Right hindlimb (tissue), 1 donor: Measurements from ENCODE around the gene COG1.

Experiments used
- DNase-seq: peaks from one replicate; pipeline ENCODE4 v3.0.0-alpha.2; 2018

Gene COG1

DNA sequence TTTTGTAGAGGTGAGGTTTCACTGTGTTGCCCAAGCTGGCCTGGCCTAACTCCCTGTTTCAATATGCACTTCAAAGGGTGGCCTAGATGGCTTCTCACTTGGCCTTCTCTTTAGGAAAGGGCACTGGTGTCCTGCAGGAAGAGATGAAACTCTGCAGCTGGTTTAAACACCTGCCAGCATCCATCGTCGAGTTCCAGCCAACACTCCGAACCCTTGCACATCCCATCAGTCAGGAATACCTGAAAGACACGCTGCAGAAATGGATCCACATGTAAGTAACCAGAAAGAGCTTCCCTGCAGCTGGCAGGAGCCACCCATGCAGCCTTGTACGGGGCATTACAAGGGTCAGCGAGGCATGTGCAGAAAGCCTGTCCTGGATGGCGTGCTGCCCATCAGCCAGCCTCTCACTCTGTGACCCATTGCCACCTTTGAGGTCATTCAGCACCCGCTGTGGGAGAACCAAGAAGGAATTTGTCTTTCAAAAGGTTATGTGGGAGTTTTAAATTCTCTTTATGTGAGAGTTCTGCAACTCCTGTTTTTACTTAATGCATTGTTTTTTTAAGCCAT lies 7.0 kb downstream of the COG1 start:
- no peak for DNase-seq

DNA sequence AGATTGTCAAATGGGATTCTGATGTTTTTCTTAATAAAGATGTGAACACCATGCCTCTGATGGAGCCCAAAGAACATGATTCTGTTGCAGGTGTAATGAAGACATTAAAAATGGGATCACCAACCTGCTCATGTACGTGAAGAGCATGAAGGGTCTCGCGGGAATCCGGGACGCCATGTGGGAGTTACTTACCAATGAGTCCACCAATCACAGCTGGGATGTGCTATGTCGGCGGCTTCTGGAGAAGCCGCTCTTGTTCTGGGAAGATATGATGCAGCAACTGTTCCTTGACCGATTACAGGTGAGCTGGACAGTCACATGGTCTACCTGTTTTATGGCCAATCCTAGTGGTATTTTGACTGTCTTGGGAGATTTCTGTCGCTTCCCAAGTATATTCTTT lies 7.6 kb downstream of the COG1 start:
- DNase-seq = no peak

DNA sequence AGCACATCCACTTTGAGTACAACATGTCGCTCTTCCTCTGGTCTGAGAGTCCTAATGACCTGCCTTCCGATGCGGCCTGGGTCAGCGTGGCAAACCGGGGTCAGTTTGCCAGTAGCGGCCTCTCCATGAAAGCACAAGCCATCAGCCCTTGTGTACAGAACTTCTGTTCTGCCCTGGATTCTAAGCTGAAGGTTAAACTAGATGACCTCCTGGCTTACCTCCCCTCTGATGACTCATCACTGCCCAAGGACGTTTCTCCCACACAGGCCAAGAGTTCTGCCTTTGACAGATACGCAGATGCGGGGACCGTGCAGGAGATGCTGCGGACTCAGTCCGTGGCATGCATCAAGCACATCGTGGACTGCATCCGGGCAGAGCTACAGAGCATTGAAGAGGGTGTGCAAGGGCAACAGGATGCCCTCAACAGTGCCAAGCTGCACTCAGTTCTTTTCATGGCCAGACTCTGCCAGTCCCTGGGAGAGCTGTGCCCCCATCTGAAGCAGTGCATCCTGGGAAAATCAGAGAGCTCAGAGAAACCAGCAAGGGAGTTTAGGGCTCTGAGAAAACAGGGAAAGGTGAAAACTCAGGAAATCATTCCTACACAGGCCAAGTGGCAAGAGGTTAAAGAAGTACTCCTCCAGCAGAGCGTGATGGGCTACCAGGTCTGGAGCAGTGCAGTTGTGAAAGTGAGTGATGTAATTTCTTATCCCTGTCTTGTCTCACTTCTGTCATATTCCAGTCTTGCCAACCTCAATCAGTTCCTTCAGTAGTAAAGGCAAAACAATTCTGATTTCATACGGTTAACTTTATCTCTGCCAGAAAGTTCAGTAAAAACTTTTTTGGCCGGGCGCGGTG lies 8.6 kb downstream of the COG1 start:
- no peak for DNase-seq

DNA sequence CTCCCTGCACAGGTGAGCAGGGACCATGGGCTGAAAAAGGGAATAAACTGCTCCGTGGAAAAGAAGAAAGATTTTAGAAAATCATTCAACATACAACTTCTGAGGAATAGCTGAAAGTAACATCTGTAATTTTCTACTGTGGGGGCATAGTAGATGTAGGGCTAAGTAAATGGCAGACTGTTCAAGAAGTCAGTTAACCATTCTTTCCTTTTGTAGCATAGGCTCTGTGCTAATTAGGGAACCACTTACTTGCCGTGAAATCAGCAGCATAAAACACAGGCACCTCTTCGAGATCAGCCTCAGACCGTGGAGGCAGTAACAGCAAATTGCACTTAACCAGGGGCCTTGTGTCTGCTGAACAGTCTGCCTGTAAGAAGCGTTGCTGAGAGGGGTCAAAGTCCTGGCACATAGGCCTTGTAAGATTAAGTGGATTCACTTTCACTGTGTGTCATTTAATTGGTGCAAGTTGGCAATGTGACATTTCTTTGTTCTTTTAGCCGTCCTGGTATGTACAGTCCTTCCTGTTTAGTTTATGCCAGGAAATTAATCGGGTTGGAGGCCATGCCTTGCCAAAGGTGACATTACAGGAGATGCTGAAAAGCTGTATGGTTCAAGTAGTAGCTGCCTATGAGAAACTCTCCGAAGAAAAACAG lies 10.4 kb downstream of the COG1 start:
- no peak for DNase-seq

DNA sequence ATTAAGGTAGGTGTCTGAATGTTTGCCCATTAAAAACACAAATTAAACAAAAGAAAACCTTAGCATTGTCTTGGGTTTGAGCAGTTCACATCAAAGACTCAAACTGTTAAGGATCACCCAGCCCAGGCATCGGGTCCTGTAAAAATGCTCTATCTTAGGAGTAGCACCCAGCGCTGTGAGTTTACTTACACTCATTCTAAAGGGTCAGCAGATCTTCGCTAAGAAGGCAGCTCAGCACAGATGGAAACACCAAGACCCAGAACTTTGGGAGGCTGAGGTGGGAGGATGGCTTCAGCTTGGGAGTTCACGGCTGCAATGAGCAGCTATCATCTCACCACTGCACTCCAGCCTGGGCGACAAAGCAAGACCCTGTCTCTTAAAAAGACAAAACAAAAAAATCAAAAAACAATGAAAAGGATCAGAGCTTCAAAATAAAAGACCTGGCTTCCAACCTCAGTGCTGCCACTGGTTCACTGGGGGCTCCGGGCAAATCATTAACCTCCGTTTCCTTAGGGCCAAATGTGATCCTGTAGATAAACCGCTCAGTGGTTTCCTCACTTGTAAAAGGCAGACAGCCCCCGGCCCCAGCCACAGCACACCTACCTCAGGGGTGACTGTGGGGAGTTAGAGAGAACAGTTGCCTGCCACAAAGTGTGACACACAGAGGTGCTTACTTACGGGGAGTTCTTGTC lies 11.1 kb downstream of the COG1 start:
- DNase-seq = no peak

DNA sequence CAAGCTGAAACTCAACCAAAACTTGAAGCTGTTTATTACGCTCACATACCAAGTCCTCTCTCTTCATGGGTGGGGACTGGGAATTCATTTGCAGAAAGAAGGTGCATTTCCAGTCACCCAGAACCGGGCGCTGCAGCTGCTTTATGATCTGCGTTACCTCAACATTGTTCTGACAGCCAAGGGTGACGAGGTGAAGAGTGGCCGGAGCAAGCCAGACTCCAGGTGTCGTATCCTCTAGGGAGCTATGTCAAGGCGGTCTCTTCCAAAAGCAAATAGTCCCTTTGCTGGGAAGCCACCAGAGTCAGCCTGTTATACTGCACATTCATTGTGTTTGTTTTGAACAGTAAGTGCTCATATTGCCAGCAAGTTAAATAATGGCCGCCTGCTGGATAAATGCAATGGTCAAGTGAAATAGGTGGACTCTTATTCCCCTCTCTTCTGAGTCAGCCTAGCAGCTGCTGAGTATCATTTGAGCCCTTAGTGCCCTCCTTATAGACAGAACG lies 12.7 kb downstream of the COG1 start:
- DNase-seq = no peak

DNA sequence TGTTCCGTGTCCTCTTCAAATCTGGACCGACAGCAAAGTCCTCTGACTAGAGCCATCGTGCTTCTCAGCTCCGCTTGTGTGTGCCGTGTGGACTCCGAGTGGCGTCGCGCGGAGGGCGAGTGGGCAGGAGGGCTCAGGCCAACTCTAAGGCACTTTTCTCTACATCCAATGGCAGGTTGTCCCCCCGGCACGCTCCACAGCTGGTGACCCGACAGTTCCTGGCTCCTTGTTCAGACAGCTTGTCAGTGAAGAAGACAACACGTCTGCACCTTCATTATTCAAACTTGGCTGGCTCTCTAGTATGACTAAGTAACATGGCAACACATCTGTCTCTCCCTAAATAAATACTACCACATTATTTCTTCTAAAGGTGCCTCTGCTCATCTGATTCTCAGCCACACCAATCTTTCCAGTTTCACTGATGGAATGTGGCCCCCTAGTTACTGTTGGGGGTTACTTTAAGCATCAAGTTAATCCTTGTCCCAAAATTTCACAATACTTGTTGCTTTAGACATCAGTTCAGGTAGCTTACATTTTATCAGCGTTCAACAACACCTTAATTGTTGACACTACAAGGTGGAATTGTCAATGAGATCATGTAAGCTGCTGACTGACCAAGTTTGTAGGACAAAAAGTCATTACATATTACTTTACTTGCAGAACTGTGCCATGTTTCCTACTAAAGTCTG lies 15.4 kb downstream of the COG1 start:
- DNase-seq = no peak

DNA sequence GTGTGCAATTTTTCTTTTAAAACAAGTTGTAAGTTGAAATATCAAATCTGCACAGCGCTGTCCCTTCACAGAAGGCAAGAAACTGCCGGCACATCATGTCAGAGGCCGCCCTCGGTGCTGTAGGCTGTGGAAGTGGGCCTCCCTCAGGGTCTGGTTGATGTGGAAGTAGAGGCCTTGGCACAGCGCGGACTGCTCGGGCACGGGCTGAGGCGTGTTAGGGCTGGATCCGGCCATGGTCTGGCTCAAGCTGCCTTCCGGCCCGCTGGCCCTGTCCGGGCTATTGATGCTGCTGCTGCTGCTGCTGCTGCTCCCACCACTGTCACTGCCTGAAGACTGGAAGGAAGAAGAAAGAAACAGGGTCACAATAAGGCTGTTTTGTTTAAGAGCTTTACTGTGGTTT lies 16.6 kb downstream of the COG1 start:
- DNase-seq = no peak

DNA sequence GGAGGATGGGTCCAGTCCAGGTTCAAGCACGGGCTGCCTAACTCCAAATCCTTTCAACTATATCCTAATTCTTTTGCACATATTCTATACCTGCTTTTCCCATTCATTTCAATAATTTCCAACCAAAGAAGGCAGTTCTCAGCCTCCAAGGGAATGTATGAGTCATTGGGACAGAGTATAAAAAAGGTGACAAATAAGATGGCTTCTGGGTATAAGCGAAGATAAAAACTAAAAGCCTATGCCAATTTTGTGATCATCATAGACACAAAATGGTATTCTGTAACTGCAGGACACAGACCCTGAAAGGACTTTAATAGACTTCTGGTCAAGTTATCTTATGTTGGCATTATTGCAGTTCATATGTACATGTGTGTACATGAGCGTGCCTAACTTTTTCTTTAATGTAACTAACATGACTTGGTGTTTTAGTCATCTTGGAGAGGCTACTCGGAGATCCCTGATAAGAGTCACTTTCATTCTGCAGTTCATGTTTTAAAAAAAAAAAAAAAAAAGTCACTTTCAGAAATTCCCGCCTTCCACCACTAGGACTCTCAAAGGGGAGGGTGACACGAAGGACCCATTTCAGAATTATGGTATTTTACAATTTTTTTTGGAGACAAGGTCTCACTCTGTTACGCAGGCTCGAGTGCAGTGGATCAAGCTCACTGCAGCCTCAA lies 17.3 kb downstream of the COG1 start:
- DNase-seq = no peak

DNA sequence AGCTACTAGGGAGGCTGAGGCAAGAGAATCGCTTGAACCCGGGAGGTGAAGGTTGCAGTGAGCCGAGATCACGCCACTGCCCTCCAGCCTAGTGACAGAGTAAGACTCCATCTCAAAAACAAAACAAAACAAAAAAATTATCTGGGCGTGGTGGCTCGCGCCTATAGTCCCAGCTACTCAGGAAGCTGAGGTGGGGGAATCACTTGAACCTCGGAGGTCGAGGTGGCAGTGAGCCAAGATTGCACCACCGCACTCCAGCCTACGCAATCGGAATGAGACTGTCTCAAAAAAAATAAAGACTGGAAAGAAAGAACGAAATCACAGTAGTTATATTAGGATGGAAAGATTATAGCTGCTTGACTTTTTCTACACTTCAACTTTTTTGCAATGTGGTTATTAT lies 18.9 kb downstream of the COG1 start:
- DNase-seq = no peak

DNA sequence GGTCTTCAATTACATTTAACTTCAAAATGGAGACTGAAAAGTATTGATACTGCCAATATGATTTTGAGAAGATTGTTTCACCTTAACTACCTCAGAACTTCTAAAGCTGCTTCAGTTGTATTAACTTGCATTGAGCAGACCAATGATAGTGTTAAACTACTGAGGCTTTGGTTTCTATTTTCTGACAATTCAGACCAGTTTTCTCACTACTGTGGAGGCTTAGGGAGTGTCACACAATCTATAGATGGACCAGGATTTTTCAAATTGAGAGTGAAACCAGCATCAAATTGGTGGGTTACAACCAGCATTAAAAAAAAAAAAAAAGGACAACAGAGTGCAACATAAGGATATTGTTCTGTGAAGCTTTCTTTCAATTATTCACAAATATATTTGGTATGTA lies 21.2 kb downstream of the COG1 start:
- no peak for DNase-seq

DNA sequence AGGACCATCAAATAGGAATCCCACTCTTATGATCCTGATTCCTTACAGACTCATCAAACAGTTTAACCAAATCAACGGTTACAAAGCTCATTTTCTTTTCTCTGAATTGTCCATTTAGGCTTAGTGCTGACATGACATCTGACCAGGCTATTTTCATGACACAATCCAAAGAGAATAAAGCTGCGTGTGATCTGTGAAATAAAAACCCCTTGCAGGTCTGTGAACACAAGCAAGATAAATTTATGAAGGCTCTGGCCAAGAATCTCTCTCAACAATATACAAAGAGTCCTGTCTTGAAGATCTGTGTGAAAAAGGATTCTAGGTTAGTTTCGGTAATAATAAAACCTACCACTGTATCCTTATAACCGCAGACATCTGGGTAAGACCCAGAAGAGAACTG lies 22.0 kb downstream of the COG1 start:
- no peak for DNase-seq

DNA sequence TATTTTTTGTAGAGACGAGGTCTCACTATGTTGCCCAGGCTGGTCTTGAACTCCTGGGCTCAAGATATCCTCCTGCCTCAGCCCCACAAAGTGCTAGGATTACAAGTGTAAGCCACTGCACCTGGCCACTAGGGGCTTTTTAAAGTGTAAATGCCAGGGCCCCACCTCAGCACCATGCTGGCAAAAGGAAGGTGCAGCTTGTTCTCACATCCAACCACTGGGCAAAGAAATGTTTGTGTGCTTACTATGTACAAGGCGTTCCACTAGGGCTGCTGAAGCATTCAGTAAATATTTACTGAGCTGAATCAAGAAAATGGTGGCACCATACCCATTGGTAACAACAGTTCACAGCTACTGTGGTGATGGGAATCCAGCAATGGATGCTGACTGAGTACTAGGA lies 22.6 kb downstream of the COG1 start:
- DNase-seq = no peak

DNA sequence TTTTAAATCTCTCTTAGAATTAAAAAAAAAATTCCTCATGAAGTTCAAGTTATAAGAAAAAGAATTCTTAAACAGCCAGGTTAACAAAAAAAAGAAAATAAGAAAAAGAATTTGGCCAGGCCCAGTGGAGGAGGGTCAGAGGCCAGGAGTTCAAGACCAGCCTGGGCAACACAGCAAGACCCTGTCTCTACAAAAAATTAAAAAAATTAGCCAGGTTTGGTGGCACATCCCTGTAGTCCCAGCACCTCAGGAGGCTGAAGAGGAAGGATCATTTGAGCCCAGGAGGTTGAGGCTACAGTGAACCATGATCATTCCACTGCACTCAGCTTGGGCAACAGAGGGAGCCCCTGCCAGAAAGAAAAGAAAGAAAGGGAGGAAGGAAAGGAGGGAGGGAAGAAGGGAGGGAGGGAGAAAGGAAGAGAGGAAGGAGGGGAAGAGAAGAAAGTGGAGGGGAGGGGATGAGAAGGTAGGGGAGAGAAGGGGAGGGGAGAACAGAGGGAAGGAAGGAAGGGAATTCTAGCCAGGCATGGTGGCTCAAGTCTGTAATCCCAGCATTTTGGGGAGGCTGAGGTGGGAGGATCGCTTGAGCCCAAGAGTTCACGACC lies 30.9 kb downstream of the COG1 start:
- no peak for DNase-seq

DNA sequence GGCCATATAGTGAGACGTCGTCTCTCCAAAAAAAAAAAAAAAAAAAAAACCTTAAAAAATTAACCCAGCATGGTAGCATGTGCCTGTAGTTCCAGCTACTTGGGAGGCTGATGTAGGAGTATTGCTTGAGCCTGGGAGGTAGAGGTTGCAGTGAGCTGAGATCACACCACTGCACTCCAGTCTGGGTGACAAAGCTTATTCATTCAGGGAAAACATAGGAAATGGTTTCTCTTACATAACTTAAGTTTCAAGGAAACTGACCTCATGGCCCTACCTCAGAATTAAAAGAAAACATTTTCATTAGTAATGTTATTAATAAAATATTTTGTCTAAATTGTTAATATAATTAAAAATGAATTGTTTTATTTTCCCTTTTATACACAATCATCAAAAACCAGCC lies 31.4 kb downstream of the COG1 start:
- DNase-seq = no peak

DNA sequence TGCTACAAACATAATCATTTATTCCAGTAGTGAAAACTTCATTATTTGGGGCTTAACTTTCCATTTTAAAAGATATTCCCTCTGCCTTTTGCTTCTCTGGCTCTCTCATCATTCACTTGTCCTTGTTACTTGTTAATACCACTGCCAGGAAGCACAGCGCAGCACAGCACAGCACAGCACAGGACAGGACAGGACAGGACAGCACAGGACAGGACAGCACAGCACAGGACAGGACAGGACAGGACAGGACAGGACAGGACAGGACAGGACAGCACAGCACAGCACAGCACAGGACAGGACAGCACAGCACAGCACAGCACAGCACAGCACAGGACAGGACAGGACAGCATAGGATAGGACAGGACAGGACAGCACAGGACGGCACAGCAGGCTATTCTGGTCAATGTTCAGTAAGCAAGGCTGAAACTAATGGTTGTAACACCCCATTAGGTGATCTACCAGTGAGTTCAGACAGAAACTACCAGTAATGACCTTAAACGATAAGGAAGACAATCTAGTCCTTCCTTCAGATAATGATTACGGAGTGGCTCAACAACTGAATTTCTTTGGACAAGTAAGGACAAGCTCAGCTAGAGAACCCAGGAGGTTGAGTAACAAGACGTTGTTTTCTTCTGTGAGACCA lies 31.9 kb downstream of the COG1 start:
- no peak for DNase-seq

DNA sequence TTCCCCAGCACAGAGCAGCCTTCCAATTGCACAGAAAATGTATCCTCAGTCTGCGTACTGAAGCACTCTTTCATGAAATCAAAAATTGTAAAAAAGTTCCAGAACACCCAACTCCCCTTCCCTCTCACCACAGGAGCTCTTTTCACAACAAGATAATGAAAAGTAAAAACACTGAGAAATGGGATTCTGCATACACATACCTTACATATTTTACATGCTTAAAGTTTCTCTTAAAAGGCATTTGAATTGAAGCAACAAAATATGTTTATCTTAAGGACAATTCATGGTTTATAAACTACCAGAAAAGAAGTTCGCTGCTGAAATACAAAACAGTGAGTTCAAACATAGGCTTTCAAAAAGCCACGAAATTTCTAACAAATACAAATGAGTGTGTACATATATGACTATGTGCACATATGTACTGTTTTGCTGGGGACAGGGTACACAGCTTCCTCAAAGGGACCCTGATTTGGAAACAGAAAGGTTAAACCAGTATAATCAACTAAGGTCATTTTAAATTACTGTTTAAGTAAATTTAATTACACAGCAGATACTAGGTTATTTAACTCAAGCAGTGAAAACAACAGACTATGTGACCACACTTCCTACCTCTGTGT lies 33.8 kb downstream of the COG1 start:
- DNase-seq = no peak

DNA sequence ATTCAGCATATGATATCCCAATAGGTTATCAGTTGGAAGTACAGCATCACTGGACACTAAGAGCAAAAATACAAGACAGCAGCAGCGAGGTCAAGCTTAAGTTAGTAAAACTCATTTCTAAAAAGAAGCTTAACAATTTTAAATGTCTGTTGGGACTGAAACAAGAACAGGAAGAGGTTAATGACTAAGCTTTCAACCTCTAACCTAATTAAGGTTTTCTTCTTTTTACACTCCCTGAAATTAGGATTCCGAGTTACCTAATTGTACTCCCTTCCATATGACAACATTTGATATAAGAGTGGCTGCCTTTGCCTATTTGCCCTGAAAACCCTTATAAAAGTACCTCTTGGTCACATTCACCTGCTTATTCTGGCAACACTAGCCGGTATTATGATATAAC lies 34.5 kb downstream of the COG1 start:
- DNase-seq = no peak

DNA sequence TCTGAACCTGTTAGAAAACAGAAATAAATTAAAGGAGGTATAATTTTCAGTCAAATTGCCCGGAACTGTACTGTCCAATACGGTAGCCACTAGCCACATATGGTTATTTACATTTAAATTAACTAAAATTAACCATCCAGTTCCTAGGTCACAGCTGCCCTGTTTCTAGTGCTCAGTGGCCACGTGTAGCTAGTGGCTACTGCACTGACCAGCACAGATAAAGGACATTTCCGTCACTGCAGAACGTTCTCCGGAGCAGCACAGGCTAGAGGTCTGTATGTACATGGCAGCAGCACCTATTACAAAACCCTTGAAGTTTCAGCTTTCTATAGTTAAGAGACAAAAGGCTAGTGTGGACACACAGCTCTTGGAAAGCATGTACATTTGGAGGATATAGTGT lies 35.1 kb downstream of the COG1 start:
- DNase-seq = no peak

DNA sequence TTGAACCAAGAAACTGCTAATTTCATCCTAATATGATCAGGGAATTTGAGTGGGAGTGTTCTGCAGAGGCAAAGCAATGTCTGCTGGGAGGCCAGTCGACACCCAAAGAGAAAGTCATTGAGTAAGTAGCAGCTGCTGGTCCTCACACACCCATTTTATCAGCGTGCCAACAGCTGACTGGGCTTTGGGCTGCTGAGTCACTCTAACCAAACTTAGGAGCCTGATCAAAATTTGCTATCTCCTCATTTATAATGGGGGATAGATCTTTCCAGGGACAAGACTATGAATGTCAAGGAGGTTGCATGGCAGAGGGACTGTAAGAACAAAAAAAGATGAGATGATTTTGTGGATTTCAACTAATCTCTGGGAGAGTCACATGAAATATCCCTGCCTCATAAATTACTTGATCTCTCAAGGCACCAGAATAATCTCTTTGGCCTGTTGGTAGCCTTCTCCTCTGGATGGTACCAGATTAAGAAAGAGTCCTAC lies 35.9 kb downstream of the COG1 start:
- DNase-seq = peak; percentile 49

DNA sequence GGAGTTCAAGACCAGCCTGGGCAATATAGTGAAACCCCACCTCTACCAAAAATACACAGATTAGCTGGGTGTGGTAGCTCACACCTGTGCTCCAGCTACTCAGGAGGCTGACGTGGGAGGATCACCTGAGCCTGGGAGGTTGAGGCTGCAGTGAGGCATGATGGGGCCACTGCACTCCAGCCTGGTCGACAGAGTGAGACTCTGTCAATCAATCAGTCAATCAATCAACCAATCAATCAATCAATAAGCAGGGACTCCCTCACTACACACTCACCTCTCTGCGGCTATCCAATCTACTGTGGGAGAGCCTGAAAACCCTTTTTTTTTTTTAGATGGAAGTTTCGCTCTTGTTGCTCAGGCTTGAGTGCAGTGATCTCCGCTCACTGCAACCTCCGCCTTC lies 37.2 kb downstream of the COG1 start:
- DNase-seq = no peak
